VCaP (cell line): ENCODE results near the gene AP4S1.

Experiments
- H3K27ac ChIP-seq: fragments of 450-650 bp; 2 replicates; pipeline ENCODE4 v1.5.1; 2017
- TF ChIP-seq, protein P1 (sequence below): fragments of 450-650 bp; conservative IDR thresholded peaks from 2 replicates; pipeline ENCODE4 v1.5.1; 2017; ENCODE audit warnings: mild to moderate bottlenecking, moderate library complexity

AP4S1 gene

DNA sequence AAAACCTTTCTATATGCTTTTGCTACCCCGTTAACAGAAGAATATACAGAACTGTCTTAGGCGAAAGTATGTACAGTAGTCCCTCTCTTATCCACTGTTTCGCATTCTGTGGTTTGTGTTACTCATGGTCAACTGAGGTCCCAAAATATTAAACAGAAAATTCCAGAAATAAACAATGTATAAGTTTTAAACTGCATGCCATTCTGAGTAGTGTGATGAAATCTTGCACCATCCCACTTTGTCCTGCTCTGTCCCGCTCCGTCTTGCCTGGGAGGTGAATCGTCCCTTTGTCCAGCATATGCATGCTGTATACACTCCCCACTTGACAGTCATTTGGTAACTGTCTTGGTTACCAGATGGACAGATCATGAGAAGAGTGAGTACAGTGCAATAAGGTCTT is 70.8 kb downstream of the AP4S1 start:
- no peak overlapping the region for H3K27ac ChIP-seq
- TF ChIP-seq, protein P1, sequence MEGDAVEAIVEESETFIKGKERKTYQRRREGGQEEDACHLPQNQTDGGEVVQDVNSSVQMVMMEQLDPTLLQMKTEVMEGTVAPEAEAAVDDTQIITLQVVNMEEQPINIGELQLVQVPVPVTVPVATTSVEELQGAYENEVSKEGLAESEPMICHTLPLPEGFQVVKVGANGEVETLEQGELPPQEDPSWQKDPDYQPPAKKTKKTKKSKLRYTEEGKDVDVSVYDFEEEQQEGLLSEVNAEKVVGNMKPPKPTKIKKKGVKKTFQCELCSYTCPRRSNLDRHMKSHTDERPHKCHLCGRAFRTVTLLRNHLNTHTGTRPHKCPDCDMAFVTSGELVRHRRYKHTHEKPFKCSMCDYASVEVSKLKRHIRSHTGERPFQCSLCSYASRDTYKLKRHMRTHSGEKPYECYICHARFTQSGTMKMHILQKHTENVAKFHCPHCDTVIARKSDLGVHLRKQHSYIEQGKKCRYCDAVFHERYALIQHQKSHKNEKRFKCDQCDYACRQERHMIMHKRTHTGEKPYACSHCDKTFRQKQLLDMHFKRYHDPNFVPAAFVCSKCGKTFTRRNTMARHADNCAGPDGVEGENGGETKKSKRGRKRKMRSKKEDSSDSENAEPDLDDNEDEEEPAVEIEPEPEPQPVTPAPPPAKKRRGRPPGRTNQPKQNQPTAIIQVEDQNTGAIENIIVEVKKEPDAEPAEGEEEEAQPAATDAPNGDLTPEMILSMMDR = no peak

DNA sequence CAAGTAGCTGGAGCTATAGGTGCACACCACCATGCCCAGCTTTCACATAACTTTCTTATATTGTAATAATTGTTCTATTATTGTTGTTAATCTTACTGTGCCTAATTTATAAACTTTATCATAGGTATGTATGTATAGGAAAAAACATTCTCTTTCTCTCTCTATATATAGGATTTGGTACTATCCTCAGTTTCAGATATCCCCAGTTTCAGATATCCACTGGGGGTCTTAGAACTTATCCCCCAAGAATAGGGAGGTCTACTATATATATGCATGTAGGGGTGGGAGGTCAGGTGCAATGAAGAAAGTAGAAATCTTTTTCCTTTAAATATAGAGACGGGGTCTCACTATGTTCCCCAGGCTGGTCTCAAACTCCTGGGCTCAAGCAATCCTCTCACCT is 71.6 kb downstream of the AP4S1 start:
- TF ChIP-seq, protein P1 = no peak
- no peak overlapping the region for H3K27ac ChIP-seq

DNA sequence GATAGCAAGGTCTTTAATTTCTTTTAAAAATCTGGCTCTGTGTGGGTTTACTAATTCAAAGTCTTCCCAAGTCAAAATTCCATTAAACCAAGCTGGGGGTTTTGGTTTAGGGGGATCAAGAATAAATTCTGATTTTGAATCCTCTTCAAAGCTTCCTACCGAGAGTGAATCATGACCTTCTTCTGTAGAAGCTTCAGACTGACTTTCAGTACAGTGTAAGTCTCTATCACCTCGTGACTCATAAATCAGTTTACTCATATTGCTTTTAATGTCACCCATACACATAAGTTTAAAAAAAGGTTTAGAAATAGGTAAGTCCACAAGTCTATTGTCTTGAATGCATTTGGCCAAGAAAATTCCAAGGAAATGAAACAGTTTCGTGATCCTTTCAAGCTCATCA is 81.3 kb downstream of the AP4S1 start:
- no peak overlapping the region for H3K27ac ChIP-seq
- TF ChIP-seq, protein P1 = no peak

DNA sequence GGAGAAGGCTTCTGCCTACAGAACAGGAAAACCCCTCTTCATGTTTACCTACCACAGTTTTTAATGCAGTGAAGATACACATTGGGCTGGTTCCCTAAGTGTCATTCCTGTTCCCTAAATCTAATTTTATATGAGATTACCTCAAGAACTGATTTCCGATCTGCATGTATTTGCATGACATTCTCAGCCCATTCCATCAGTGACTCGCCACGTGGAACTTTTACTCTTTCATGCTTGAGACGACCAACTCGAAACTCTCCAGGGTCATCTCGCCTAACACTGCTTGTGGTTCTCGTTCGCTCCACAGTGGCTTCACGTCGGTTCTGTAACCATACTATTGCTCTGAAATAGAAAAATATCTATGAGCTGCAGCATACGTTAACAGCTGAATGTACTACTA is 83.8 kb downstream of the AP4S1 start:
- H3K27ac ChIP-seq = no peak overlapping the region
- TF ChIP-seq, protein P1 = no peak

DNA sequence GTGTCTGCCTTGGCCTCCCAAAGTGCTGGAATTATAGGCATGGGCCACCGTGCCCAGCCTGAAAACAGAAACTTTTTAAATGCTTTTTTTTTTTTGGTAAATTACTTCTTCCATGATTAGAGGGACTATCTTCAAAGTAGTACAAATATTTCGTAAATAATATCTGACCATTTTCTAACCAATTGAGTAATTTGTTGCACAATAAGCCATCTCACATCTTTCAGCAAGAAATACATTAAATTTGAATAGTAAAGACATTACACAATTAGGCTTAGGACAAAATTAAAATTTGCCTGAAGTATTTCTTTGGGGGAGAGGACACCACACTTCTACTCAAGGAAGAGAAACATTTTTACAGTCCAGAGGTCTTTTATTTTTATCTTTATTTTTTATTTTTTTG is 85.4 kb downstream of the AP4S1 start:
- H3K27ac ChIP-seq = no peak overlapping the region
- TF ChIP-seq, protein P1 = no peak

DNA sequence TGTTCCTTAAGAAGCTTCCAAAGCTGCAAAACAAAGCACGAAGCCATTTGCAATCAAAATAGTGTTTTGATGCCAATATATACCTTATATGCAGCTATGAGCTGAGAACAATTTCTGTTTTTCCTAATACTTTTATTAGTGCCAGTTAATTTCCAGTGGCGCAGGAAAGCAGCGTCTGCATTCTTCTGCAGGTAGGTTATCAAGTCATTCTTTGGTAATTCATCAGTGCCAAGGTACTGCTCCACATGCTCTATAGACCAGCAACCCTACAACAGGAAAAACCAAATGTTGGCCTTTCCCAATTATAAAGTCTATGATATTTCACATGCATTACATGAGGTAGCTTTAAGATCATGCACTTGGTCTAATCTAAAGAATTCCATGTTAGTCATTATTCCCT is 88.3 kb downstream of the AP4S1 start:
- TF ChIP-seq, protein P1 = no peak
- no peak overlapping the region for H3K27ac ChIP-seq

DNA sequence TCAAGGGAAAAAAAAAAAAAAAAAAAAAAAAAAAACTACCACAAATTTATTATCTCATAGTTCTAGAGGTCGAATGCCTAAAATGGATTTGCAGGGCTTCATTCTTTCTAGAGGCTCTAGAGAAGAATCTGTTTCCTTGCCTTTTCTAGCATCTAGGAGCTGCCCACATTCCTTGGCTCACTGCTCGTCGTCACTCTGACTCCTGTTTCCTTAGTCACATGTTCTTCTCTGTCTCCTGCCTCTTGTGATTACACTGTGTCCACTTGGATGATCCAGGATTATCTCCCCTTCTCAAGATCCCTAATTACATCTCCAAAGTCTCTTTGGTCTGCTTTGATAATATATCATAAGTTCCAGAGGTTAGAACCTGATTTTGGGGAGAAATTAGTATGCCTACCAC is 93.4 kb downstream of the AP4S1 start:
- H3K27ac ChIP-seq = no peak overlapping the region
- TF ChIP-seq, protein P1 = no peak

DNA sequence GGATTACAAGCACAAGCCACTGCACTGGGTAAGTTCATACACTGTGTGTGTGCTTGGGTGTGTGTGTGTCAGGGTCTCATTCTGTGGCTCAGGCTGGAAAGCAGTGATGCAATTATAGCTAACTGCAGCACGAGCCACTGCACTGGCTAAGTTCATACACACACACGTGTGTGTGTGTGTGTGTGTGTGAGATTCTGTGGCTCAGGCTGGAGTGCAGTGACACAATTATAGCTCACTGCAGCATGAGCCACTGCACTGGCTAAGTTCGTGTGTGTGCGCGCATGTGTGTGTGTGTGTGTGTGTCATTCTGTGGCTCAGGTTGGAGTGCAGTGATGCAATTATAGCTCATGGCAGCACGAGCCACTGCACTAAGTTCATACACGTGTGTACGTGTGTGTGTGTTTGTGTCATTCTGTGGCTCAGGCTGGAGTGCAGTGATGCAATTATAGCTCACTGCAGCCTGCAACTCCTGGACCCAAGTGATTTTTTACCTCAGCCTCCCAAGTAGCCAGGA is 96.7 kb downstream of the AP4S1 start:
- H3K27ac ChIP-seq = no peak overlapping the region
- TF ChIP-seq, protein P1 = no peak
